Body of pancreas (tissue), 4 donors: ENCODE data around the gene KRT32.

ENCODE experiments used
- POLR2A ChIP-seq, 3 donors: fragments of 450-650 bp; IDR thresholded peaks; one replicate each; pipeline ENCODE4 v1.6.1; 2016; ENCODE audit warnings: antibody characterized with exemption in 3 of 3, mild to moderate bottlenecking in 2 of 3
- TF ChIP-seq, protein P1 (sequence below), 7 experiments: fragments of 450-650 bp in 4 of 7; fragments of 200-600 bp in 3 of 7; sonication (generic) in 3 of 7; IDR thresholded peaks; one replicate each; pipeline ENCODE4 v1.5.1; 2016 to 2019; ENCODE audit warnings: antibody characterized with exemption in 7 of 7

DNA sequence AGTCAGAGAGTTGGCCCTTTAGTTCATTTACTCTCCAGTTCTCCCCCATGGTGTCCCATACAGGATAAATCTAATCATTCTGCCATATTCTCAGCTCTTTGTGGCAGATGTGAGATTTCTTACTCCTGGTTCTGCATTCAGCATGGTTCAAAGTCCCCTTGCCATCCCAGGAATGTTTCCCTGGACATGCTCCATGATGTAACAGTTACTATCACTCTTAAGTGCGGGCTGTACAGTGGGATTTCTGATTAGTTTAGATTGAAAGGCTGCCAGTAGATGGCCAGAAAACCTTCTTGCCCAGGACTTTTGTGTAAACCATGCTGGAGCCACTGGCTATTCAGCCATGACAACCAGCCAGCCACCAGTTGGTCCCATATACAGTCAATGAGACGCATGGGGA is 53.2 kb downstream of the KRT32 start:
- no peak for TF ChIP-seq POLR2A (IDR thresholded peaks at IDR 0.05)
- TF ChIP-seq, protein P1, sequence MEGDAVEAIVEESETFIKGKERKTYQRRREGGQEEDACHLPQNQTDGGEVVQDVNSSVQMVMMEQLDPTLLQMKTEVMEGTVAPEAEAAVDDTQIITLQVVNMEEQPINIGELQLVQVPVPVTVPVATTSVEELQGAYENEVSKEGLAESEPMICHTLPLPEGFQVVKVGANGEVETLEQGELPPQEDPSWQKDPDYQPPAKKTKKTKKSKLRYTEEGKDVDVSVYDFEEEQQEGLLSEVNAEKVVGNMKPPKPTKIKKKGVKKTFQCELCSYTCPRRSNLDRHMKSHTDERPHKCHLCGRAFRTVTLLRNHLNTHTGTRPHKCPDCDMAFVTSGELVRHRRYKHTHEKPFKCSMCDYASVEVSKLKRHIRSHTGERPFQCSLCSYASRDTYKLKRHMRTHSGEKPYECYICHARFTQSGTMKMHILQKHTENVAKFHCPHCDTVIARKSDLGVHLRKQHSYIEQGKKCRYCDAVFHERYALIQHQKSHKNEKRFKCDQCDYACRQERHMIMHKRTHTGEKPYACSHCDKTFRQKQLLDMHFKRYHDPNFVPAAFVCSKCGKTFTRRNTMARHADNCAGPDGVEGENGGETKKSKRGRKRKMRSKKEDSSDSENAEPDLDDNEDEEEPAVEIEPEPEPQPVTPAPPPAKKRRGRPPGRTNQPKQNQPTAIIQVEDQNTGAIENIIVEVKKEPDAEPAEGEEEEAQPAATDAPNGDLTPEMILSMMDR (IDR thresholded peaks at IDR 0.05) = no peak
